ENCODE measurements around the gene PLD1.

Gene PLD1

GRCh38 chr3:171786997-171787396 lies 23.3 kb downstream of the PLD1 start:
- CTCF ChIA-PET, result interaction anchor here (2.4 kb wide), 1 partner anchor 14 kb away, joined by 7 read pairs; no protein-coding TSS in a partner anchor
- Histone ChIP-seq H3K27ac (ENCODE audit: extremely low read depth, low read depth, low read length) (no peak overlapping the region), H3K4me1 (ENCODE audit: control insufficient read depth, insufficient read depth, low read length) (peaks cover 11% of the 10 kb centered on the region), H3K36me3 (ENCODE audit: control insufficient read depth in 2 of 2, insufficient read depth in 1 of 2, low read length in 2 of 2) (no peaks in the 10 kb centered on the region), H3K4me3 (ENCODE audit: low read depth, low read length) (no peak overlapping the region), H3K9me3 (ENCODE audit: control insufficient read depth, insufficient read depth, low read depth, low read length) (no peaks in the 10 kb centered on the region)
- TF ChIP-seq GFI1B (tag by site-specific recombination; IDR thresholded peaks at IDR 0.05) (no peak), ZNF639 (tag by site-specific recombination; IDR thresholded peaks at IDR 0.05) (no peak), ZSCAN5A (tag by site-specific recombination; IDR thresholded peaks at IDR 0.05) (no peak), ZNF623 (tag by site-specific recombination; IDR thresholded peaks at IDR 0.05) (no peak), ZNF148 (tag by site-specific recombination; IDR thresholded peaks at IDR 0.05; ENCODE audit: borderline replicate concordance) (no peak), PATZ1 (tag by site-specific recombination; IDR thresholded peaks at IDR 0.05) (no peak), ZNF138 (tag by site-specific recombination; IDR thresholded peaks at IDR 0.05; ENCODE audit: borderline replicate concordance) (no peak), ZNF239 (tag by site-specific recombination; IDR thresholded peaks at IDR 0.05) (no peak), ZNF600 (tag by site-specific recombination; IDR thresholded peaks at IDR 0.05) (no peak), HIC1 (tag by site-specific recombination; IDR thresholded peaks at IDR 0.05) (no peak), SETDB1 (IDR thresholded peaks at IDR 0.05; ENCODE audit: insufficient read length, low read length) (no peak), ZNF549 (tag by site-specific recombination; IDR thresholded peaks at IDR 0.05) (no peak), ZEB2 (tag by site-specific recombination; IDR thresholded peaks at IDR 0.05) (no peak), ZNF843 (tag by site-specific recombination; IDR thresholded peaks at IDR 0.05) (no peak), ZNF555 (tag by site-specific recombination; conservative IDR thresholded peaks at IDR 0.05) (no peak), ZNF626 (tag by site-specific recombination; IDR thresholded peaks at IDR 0.05) (no peak), ZNF423 (tag by site-specific recombination; IDR thresholded peaks at IDR 0.05) (no peak), ZNF394 (tag by site-specific recombination; IDR thresholded peaks at IDR 0.05; ENCODE audit: borderline replicate concordance) (no peak)
- POLR2A ChIA-PET, result no interaction called here

Data from HEK293 (cell line).